A673 (cell line): ENCODE results near the gene AFG1L. TPM values are rescaled to one million over a fixed set of nuclear protein-coding genes. Genes with fewer than 3 reads are reported as not detected.

Source experiments
- BruUV-seq: library from RNA; stranded (reverse); fragments of 400-500 nt; replicated peaks from 2 replicates; lab custom pipeline; 2021; lab: Mats Ljungman, UMichigan
- CTCF ChIA-PET: fragments of 300-600 bp; sonication (Branson Sonifier 250); formaldehyde crosslinking; loops from one replicate; lab custom pipeline; 2022; ENCODE audit warnings: antibody characterized with exemption; lab: Charles Lee
- POLR2A ChIA-PET: fragments of 300-600 bp; sonication (Branson Sonifier 250); formaldehyde crosslinking; loops from one replicate; lab custom pipeline; 2022; ENCODE audit warnings: antibody characterized with exemption; ENCODE audit not compliant: low non-redundant PET; lab: Charles Lee
- DNase-seq: peaks from one replicate; pipeline ENCODE4 v3.0.0-alpha.2; 2015; ENCODE audit warnings: low spot score
- H3K27ac ChIP-seq: fragments of 200-600 bp; sonication (generic); 2 replicates; pipeline ENCODE4 v1.5.1; 2016; ENCODE audit warnings: mixed run types, low read depth, mild to moderate bottlenecking, mixed read lengths, antibody characterized with exemption, low read length; ENCODE audit not compliant: poor library complexity, severe bottlenecking
- H3K27me3 ChIP-seq: fragments of 200-600 bp; sonication (generic); replicated peaks from 2 replicates; pipeline ENCODE4 v1.6.1; 2017; ENCODE audit warnings: mixed run types, low read depth, mild to moderate bottlenecking, mixed read lengths, antibody characterized with exemption, low read length; ENCODE audit not compliant: insufficient read depth, poor library complexity
- H3K36me3 ChIP-seq: fragments of 200-600 bp; sonication (generic); 2 replicates; pipeline ENCODE4 v1.6.1; 2016; ENCODE audit warnings: mixed run types, mild to moderate bottlenecking, mixed read lengths, antibody characterized with exemption, low read length; ENCODE audit not compliant: insufficient read depth, poor library complexity, severe bottlenecking
- H3K4me1 ChIP-seq: fragments of 200-600 bp; sonication (generic); 2 replicates; pipeline ENCODE4 v1.6.1; 2017; ENCODE audit warnings: mixed run types, mild to moderate bottlenecking, mixed read lengths, antibody characterized with exemption, low read length; ENCODE audit not compliant: insufficient read depth, poor library complexity, severe bottlenecking
- H3K4me3 ChIP-seq: fragments of 200-600 bp; sonication (generic); 2 replicates; pipeline ENCODE4 v1.5.1; 2016; ENCODE audit warnings: low read depth, mixed run types, mild to moderate bottlenecking, mixed read lengths, low read length; ENCODE audit not compliant: poor library complexity, severe bottlenecking
- H3K9me3 ChIP-seq: fragments of 200-600 bp; sonication (generic); 2 replicates; pipeline ENCODE4 v1.6.1; 2016; ENCODE audit warnings: mixed run types, low read depth, mild to moderate bottlenecking, mixed read lengths, antibody characterized with exemption, low read length; ENCODE audit not compliant: poor library complexity, severe bottlenecking
- EZH2 ChIP-seq: fragments of 200-600 bp; sonication (generic); IDR thresholded peaks from 2 replicates; pipeline ENCODE4 v1.6.1; 2017; ENCODE audit warnings: borderline replicate concordance, low read depth, mild to moderate bottlenecking, mixed read lengths, antibody characterized with exemption, low read length; ENCODE audit not compliant: poor library complexity, severe bottlenecking
- intact Hi-C: fragments of 100-400 bp; cut with micrococcal nuclease; formaldehyde crosslinking; loops from one replicate; pipeline ENCODE4 v1.10.0; 2022; ENCODE audit not compliant: unreplicated experiment
- total RNA-seq: library from RNA; stranded (reverse); gene quantifications from 2 replicates; pipeline ENCODE4 v1.2.3, GENCODE V29; 2021
- TF ChIP-seq, protein P1 (sequence below): fragments of 300-800, 200-600 bp; sonication (generic); conservative IDR thresholded peaks from 2 replicates; pipeline ENCODE4 v1.5.1; 2017; ENCODE audit warnings: low read depth, mild to moderate bottlenecking, antibody characterized with exemption, low read length, moderate library complexity, mixed read lengths

The AFG1L gene
- total RNA-seq, 1 experiment from 2014 or later, result 7.5 TPM

DNA sequence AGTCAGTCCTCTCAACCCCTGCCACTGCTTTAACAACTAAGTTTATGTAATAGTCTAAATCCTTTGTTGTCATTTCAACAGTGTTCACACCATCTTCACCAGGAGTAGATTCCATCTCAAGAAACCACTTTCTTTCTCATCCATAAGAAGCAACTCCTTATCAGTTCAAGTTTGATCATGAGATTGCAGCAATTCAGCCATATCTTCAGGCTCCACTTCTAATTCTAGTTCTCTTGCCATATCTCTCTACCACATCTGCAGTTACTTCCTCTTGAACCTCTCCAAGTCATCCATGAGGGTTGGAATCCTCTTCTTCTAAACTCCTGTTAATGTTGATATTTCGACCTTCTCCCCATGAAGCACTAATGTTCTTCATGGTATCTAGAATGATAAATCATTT lies 208.0 kb downstream of the AFG1L start:
- intact Hi-C loops, result no loop called here
- ChIA-PET CTCF (no interaction called here), POLR2A (no interaction called here)
- TF ChIP-seq, protein P1, sequence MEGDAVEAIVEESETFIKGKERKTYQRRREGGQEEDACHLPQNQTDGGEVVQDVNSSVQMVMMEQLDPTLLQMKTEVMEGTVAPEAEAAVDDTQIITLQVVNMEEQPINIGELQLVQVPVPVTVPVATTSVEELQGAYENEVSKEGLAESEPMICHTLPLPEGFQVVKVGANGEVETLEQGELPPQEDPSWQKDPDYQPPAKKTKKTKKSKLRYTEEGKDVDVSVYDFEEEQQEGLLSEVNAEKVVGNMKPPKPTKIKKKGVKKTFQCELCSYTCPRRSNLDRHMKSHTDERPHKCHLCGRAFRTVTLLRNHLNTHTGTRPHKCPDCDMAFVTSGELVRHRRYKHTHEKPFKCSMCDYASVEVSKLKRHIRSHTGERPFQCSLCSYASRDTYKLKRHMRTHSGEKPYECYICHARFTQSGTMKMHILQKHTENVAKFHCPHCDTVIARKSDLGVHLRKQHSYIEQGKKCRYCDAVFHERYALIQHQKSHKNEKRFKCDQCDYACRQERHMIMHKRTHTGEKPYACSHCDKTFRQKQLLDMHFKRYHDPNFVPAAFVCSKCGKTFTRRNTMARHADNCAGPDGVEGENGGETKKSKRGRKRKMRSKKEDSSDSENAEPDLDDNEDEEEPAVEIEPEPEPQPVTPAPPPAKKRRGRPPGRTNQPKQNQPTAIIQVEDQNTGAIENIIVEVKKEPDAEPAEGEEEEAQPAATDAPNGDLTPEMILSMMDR, result no peak
- TF ChIP-seq EZH2, result no peak
- H3K4me1 ChIP-seq, result no peaks in the 10 kb centered on the region
- no peaks in the 10 kb centered on the region for H3K9me3 ChIP-seq
- DNase-seq, result no peak
- no peak overlapping the region for H3K27ac ChIP-seq
- H3K27me3 ChIP-seq, result no peaks in the 10 kb centered on the region
- no peak overlapping the region for H3K4me3 ChIP-seq
- H3K36me3 ChIP-seq, result no peaks in the 10 kb centered on the region
- no TSS peak for BruUV-seq

DNA sequence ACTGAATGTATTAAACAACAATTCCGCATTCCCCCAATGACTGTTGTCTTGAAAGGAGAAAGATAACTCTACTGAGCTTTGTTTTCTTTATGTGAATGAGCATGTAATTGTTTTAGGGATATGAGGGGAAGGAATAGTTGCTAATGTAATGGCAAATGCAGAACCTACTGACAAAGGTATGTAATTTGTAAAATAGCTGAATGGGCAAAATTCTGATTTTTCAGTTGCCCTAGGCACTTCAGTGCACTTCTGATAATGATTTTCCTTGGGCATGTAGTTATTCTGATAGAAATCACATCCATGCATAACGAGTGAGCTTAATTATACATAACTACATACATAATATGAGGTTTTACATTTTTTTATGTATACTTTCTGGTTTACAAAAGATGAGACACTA lies 212.5 kb downstream of the AFG1L start:
- ChIA-PET POLR2A (no interaction called here), CTCF (no interaction called here)
- H3K9me3 ChIP-seq, result no peaks in the 10 kb centered on the region
- H3K4me1 ChIP-seq, result no peaks in the 10 kb centered on the region
- TF ChIP-seq, protein P1, result no peak
- no peak for TF ChIP-seq EZH2
- no peaks in the 10 kb centered on the region for H3K27me3 ChIP-seq
- no peaks in the 10 kb centered on the region for H3K36me3 ChIP-seq
- no peak overlapping the region for H3K4me3 ChIP-seq
- intact Hi-C loops, result no loop called here
- H3K27ac ChIP-seq, result no peak overlapping the region
- BruUV-seq, result no TSS peak
- DNase-seq, result no peak

DNA sequence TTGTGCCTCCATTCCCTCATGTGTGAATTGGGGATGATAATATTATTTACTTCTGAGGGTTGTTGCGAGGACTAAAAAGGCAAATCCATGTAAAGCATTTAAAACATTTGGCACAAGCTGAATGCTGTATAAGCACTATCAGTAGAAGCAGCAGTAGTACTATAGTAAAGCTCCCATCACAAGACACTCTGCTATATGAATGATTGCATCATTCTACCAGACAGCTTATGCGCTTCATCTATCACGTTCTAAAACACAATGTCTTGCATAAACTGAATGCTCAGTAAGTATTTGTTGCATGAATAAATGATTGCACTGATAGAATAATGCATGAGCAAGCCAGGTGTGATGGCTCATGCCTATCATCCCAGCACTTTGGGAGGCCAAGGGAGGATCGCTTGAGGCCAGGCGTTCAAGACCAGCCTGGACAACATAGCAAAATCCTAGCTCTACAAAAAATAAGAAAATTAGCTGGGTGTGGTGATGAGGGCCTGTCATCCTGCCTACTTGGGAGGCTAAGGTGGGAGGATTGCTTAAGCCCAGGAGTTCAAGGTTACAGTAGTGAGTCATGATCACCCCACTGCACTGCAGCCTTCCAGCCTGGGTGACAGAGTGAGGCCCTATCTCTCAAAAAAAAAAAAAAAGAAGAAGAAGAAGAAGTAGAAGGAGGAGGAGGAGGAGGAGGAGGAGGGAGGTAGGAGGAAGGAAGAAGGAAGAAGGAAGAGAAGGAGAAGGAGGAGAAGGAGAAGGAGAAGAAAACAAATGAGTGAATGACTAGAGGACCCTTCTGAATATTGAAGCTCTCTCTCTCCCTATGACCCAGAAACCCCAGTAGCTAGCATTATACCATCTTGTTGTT lies 215.8 kb downstream of the AFG1L start:
- no peak overlapping the region for H3K27ac ChIP-seq
- no peaks in the 10 kb centered on the region for H3K36me3 ChIP-seq
- POLR2A ChIA-PET, result interaction anchor here (0.6 kb wide), 1 partner anchor 250 kb away, joined by 3 read pairs; no protein-coding TSS in a partner anchor
- H3K4me3 ChIP-seq, result no peak overlapping the region
- no peaks in the 10 kb centered on the region for H3K4me1 ChIP-seq
- H3K9me3 ChIP-seq, result no peaks in the 10 kb centered on the region
- no peak for TF ChIP-seq EZH2
- TF ChIP-seq, protein P1, result no peak
- DNase-seq, result no peak
- H3K27me3 ChIP-seq, result no peaks in the 10 kb centered on the region
- BruUV-seq, result no TSS peak
- intact Hi-C loops, result no loop called here
- CTCF ChIA-PET, result interaction anchor here (0.5 kb wide), 1 partner anchor 345 kb away, joined by 3 read pairs; no protein-coding TSS in a partner anchor
